GM19025 (cell line): Measurements from ENCODE around the gene REST.
"Not testable (repeated sequence)": the region's sequence is repeated elsewhere in the genome, so short reads cannot be mapped to it uniquely, and the experiment has no call there.

ENCODE experiments used
- ATAC-seq: cut with Tn5 transposase; IDR thresholded peaks from one replicate; pipeline ENCODE4 v1.9.1; 2021; ENCODE audit warnings: mild to moderate bottlenecking, low read depth, moderate library complexity; ENCODE audit not compliant: unreplicated experiment

The REST gene

GRCh38 chr4:56909086-56909894, 1.6 kb downstream of the REST start:
- peak; percentile 23 for ATAC-seq

- no peak for ATAC-seq
Observed at GRCh38 chr4:56910172-56910967, 2.7 kb downstream of the REST start.

- no peak for ATAC-seq
Observed at GRCh38 chr4:56914336-56914735, 6.6 kb downstream of the REST start.

- ATAC-seq = not testable (repeated sequence)
Observed at GRCh38 chr4:56914977-56915376, 7.3 kb downstream of the REST start.

GRCh38 chr4:56927196-56927595, 19.5 kb downstream of the REST start:
- no peak for ATAC-seq

- ATAC-seq = no peak
Observed at GRCh38 chr4:56930638-56931037, 22.9 kb downstream of the REST start.

GRCh38 chr4:56931924-56932323, 24.2 kb downstream of the REST start:
- ATAC-seq = no peak

- ATAC-seq = no peak
Observed at GRCh38 chr4:56937262-56937661, 29.6 kb downstream of the REST start.

- ATAC-seq = not testable (repeated sequence)
Observed at GRCh38 chr4:56939826-56940225, 32.1 kb downstream of the REST start.

- ATAC-seq = no peak
Observed at GRCh38 chr4:56940403-56940802, 32.7 kb downstream of the REST start.

GRCh38 chr4:56940971-56941370, 33.3 kb downstream of the REST start:
- no peak for ATAC-seq

- ATAC-seq = no peak
Observed at GRCh38 chr4:56941403-56941802, 33.7 kb downstream of the REST start.

- no peak for ATAC-seq
Observed at GRCh38 chr4:56953680-56954520, 46.2 kb downstream of the REST start.

- no peak for ATAC-seq
Observed at GRCh38 chr4:56958111-56958517, 50.4 kb downstream of the REST start.

- ATAC-seq = no peak
Observed at GRCh38 chr4:56959100-56959499, 51.4 kb downstream of the REST start.

GRCh38 chr4:56961107-56961500, 53.4 kb downstream of the REST start:
- ATAC-seq = no peak

GRCh38 chr4:56971383-56971782, 63.7 kb downstream of the REST start:
- ATAC-seq = no peak

- no peak for ATAC-seq
Observed at GRCh38 chr4:56972389-56972788, 64.7 kb downstream of the REST start.

- no peak for ATAC-seq
Observed at GRCh38 chr4:56972809-56973208, 65.1 kb downstream of the REST start.

GRCh38 chr4:56973336-56973735, 65.6 kb downstream of the REST start:
- ATAC-seq = no peak

GRCh38 chr4:56976283-56976836, 68.7 kb downstream of the REST start:
- no peak for ATAC-seq
